Loucy (cell line): ENCODE measurements around the gene CMKLR1.

Source experiments
- H2AFZ ChIP-seq: fragments of 200-600 bp; sonication (generic); 2 replicates; pipeline ENCODE4 v1.6.0; 2016; ENCODE audit warnings: antibody characterized with exemption, mild to moderate bottlenecking, low read length, moderate library complexity
- H3F3A ChIP-seq: fragments of 200-600 bp; 2 replicates; pipeline ENCODE4 v1.6.0; 2016; ENCODE audit warnings: antibody characterized with exemption, low read depth, mild to moderate bottlenecking
- H3K27me3 ChIP-seq: fragments of 200-600 bp; sonication (generic); 2 replicates; pipeline ENCODE4 v1.6.1; 2014; ENCODE audit warnings: low read length, mild to moderate bottlenecking; ENCODE audit not compliant: insufficient read depth, poor library complexity, severe bottlenecking
- H3K36me3 ChIP-seq: fragments of 200-600 bp; sonication (generic); 2 replicates; pipeline ENCODE4 v1.6.1; 2016; ENCODE audit warnings: low read length; ENCODE audit not compliant: insufficient read depth
- H3K4me1 ChIP-seq: fragments of 200-600 bp; sonication (generic); 2 replicates; pipeline ENCODE4 v1.5.1; 2014; ENCODE audit warnings: low read length, mild to moderate bottlenecking; ENCODE audit not compliant: insufficient read depth, poor library complexity, severe bottlenecking
- H3K4me2 ChIP-seq: fragments of 200-600 bp; sonication (generic); 2 replicates; pipeline ENCODE4 v1.6.0; 2014; ENCODE audit warnings: antibody characterized with exemption, low read length, low read depth, mild to moderate bottlenecking; ENCODE audit not compliant: poor library complexity, severe bottlenecking
- H3K4me3 ChIP-seq: fragments of 200-600 bp; sonication (generic); 2 replicates; pipeline ENCODE4 v1.5.1; 2014; ENCODE audit warnings: low read length, mild to moderate bottlenecking, mixed read lengths; ENCODE audit not compliant: poor library complexity, severe bottlenecking
- H3K79me2 ChIP-seq: fragments of 200-600 bp; sonication (generic); 2 replicates; pipeline ENCODE4 v1.6.1; 2014; ENCODE audit warnings: low read length; ENCODE audit not compliant: insufficient read depth
- H3K9ac ChIP-seq: fragments of 200-600 bp; sonication (generic); 2 replicates; pipeline ENCODE4 v1.6.0; 2014; ENCODE audit warnings: mild to moderate bottlenecking, low read depth, low read length, moderate library complexity; ENCODE audit not compliant: poor library complexity, severe bottlenecking
- H3K9me2 ChIP-seq: fragments of 200-600 bp; sonication (generic); replicated peaks from 2 replicates; pipeline ENCODE4 v1.6.1; 2016; ENCODE audit warnings: low read depth, low read length, mixed read lengths
- H3K9me3 ChIP-seq: fragments of 200-600 bp; sonication (generic); 2 replicates; pipeline ENCODE4 v1.6.1; 2014; ENCODE audit warnings: mild to moderate bottlenecking, antibody characterized with exemption, low read length, low read depth; ENCODE audit not compliant: insufficient read depth
- H4K20me1 ChIP-seq: fragments of 200-600 bp; sonication (generic); 2 replicates; pipeline ENCODE4 v1.6.0; 2014; ENCODE audit warnings: antibody characterized with exemption, low read length, mild to moderate bottlenecking; ENCODE audit not compliant: insufficient read depth, poor library complexity, severe bottlenecking
- EZH2phosphoT487 ChIP-seq: fragments of 200-600 bp; IDR thresholded peaks from 2 replicates; pipeline ENCODE4 v1.6.1; 2018; ENCODE audit warnings: antibody characterized with exemption, mild to moderate bottlenecking, moderate library complexity, borderline replicate concordance
- TF ChIP-seq, protein P1 (sequence below): fragments of 200-600 bp; sonication (generic); conservative IDR thresholded peaks from 2 replicates; pipeline ENCODE4 v1.5.1; 2014; ENCODE audit warnings: mild to moderate bottlenecking, antibody characterized with exemption, low read length

CMKLR1 gene

DNA sequence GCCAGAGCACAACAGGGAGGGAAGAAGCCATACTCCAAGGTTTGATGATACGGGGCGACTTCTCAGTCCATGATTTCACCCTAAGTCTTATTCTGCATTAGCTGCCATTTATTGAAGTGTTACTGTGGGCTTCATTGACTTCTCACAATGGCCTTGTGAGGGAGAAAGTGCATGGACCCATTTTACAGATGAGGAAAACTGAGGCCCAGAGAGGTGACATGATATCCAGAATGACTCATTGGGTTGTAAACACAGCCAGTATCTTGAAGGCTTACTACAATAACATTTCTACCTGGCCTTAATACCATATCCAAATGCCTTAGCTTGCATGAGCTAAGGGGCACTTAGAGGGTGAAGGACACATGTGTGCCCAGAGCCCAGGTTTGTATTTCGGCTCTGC lies 100.6 kb downstream of the CMKLR1 start:
- Histone ChIP-seq H3K36me3 (no peaks in the 10 kb centered on the region), H3K9me2 (no peaks in the 10 kb centered on the region), H3K4me2 (no peak overlapping the region), H3F3A (no peaks in the 10 kb centered on the region), H3K9ac (no peak overlapping the region), H3K9me3 (no peaks in the 10 kb centered on the region), H3K4me3 (no peak overlapping the region), H4K20me1 (no peaks in the 10 kb centered on the region), H3K27me3 (peaks cover 4% of the 10 kb centered on the region), H2AFZ (no peak overlapping the region), H3K79me2 (no peaks in the 10 kb centered on the region), H3K4me1 (no peaks in the 10 kb centered on the region)
- no peak for TF ChIP-seq EZH2phosphoT487
- TF ChIP-seq, protein P1, sequence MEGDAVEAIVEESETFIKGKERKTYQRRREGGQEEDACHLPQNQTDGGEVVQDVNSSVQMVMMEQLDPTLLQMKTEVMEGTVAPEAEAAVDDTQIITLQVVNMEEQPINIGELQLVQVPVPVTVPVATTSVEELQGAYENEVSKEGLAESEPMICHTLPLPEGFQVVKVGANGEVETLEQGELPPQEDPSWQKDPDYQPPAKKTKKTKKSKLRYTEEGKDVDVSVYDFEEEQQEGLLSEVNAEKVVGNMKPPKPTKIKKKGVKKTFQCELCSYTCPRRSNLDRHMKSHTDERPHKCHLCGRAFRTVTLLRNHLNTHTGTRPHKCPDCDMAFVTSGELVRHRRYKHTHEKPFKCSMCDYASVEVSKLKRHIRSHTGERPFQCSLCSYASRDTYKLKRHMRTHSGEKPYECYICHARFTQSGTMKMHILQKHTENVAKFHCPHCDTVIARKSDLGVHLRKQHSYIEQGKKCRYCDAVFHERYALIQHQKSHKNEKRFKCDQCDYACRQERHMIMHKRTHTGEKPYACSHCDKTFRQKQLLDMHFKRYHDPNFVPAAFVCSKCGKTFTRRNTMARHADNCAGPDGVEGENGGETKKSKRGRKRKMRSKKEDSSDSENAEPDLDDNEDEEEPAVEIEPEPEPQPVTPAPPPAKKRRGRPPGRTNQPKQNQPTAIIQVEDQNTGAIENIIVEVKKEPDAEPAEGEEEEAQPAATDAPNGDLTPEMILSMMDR = no peak
